Coronary artery (tissue), 2 donors: Measurements from ENCODE around the gene ZNF778.

Source experiments
- DNase-seq: peaks from one replicate; pipeline ENCODE4 v3.0.0-alpha.2; 2017; ENCODE audit warnings: low spot score
- H3K27ac ChIP-seq, 2 donors: fragments of 200-600 bp; sonication (generic); one replicate each; pipeline ENCODE4 v1.5.1; 2016 to 2019
- H3K4me3 ChIP-seq: fragments of 200-600 bp; sonication (generic); 2 replicates; pipeline ENCODE4 v1.5.1; 2016; ENCODE audit warnings: mild to moderate bottlenecking, moderate library complexity
- CTCF ChIP-seq: fragments of 200-600 bp; sonication (generic); IDR thresholded peaks from one replicate; pipeline ENCODE4 v1.5.1; 2019; ENCODE audit warnings: antibody characterized with exemption

The ZNF778 gene

GRCh38 chr16:89268585-89268984 is 51.1 kb downstream of the ZNF778 start:
- peak overlapping the region in 1 of 2 donors; percentile 69 for H3K27ac ChIP-seq
- TF ChIP-seq CTCF: no peak
- no peak for DNase-seq
- H3K4me3 ChIP-seq: no peak overlapping the region

- TF ChIP-seq CTCF: no peak
- H3K4me3 ChIP-seq: no peak overlapping the region
- peak overlapping the region in 1 of 2 donors; percentile 69 for H3K27ac ChIP-seq
- DNase-seq: no peak
Measured at GRCh38 chr16:89268987-89269735, 51.7 kb downstream of the ZNF778 start.

GRCh38 chr16:89269805-89270665 is 52.5 kb downstream of the ZNF778 start:
- no peak for TF ChIP-seq CTCF
- DNase-seq: no peak
- no peak overlapping the region for H3K4me3 ChIP-seq
- H3K27ac ChIP-seq: peak overlapping the region in 1 of 2 donors; percentile 65

- peak overlapping the region in 1 of 2 donors; percentile 65 for H3K27ac ChIP-seq
- no peak for TF ChIP-seq CTCF
- no peak overlapping the region for H3K4me3 ChIP-seq
- DNase-seq: no peak
Measured at GRCh38 chr16:89270666-89271345, 53.3 kb downstream of the ZNF778 start.

- no peak for TF ChIP-seq CTCF
- DNase-seq: no peak
- H3K27ac ChIP-seq: no peak overlapping the region
- H3K4me3 ChIP-seq: no peak overlapping the region
Measured at GRCh38 chr16:89272631-89273030, 55.1 kb downstream of the ZNF778 start.

- TF ChIP-seq CTCF: no peak
- no peak for DNase-seq
- H3K4me3 ChIP-seq: no peak overlapping the region
- no peak overlapping the region for H3K27ac ChIP-seq
Measured at GRCh38 chr16:89273741-89274472, 56.4 kb downstream of the ZNF778 start.
